Prostate gland (tissue), 2 donors: Measurements from ENCODE around the gene INHBA. TPM values are rescaled to one million over a fixed set of nuclear protein-coding genes. Genes with fewer than 3 reads are reported as not detected.
A peak's percentile ranks its signal among the peaks of the same experiment; 100 is the strongest.

Source experiments
- DNase-seq: peaks from one replicate; pipeline ENCODE4 v3.0.0-alpha.2; 2019; ENCODE audit warnings: low spot score
- H3K27ac ChIP-seq, 2 donors: fragments of 200-600 bp; sonication (generic); 2 replicates each; pipeline ENCODE4 v1.5.1; 2017 to 2019
- H3K27me3 ChIP-seq: fragments of 200-600 bp; sonication (generic); replicated peaks from 2 replicates; pipeline ENCODE4 v1.5.1; 2019; ENCODE audit not compliant: insufficient read depth
- H3K36me3 ChIP-seq, 2 donors: fragments of 200-600 bp; sonication (generic); 1 replicate in 1 of 2; 2 replicates in 1 of 2; pipeline versions ENCODE4 v1.5.1 to v1.8.1; 2017 to 2019
- H3K4me1 ChIP-seq: fragments of 200-600 bp; sonication (generic); replicated peaks from 2 replicates; pipeline ENCODE4 v1.5.1; 2019
- H3K4me3 ChIP-seq, 2 donors: fragments of 200-600 bp; sonication (generic); 2 replicates each; pipeline ENCODE4 v1.5.1; 2017 to 2019
- H3K9me3 ChIP-seq: fragments of 200-600 bp; sonication (generic); 2 replicates; pipeline ENCODE4 v1.5.1; 2017
- CTCF ChIP-seq, 4 experiments: fragments of 200-600 bp in 2 of 4; fragments of 450-650 bp in 2 of 4; sonication (generic) in 2 of 4; IDR thresholded peaks; 1 replicate in 3 of 4; 2 replicates in 1 of 4; pipeline ENCODE4 v1.5.1; 2016 to 2019; ENCODE audit warnings: antibody characterized with exemption in 4 of 4, mild to moderate bottlenecking in 2 of 4, moderate library complexity in 2 of 4
- POLR2A ChIP-seq: fragments of 450-650 bp; IDR thresholded peaks from one replicate; pipeline ENCODE4 v1.6.1; 2016; ENCODE audit warnings: antibody characterized with exemption, mild to moderate bottlenecking
- POLR2AphosphoS5 ChIP-seq: sonication (generic); formaldehyde crosslinking; IDR thresholded peaks from one replicate; pipeline ENCODE4 v1.6.1; 2017; ENCODE audit warnings: antibody characterized with exemption
- WGBS: methylation state at CpG from one replicate; pipeline ENCODE4 v1.1.5; 2018; 5-methylcytosine and 5-hydroxymethylcytosine counted together
- intact Hi-C: fragments of 100-400 bp; cut with DNase I; formaldehyde crosslinking; loops from one replicate; pipeline ENCODE4 v1.14.2; 2022
- total RNA-seq, 2 donors: library from RNA; depleted of rRNA; stranded (reverse); fragments of >200 nt; gene quantifications; one replicate each; pipeline ENCODE4 v1.1.0, GENCODE V29; 2016

INHBA gene
- total RNA-seq, 2 donors from 2014 or later, result 0.73 to 6.6 TPM

DNA sequence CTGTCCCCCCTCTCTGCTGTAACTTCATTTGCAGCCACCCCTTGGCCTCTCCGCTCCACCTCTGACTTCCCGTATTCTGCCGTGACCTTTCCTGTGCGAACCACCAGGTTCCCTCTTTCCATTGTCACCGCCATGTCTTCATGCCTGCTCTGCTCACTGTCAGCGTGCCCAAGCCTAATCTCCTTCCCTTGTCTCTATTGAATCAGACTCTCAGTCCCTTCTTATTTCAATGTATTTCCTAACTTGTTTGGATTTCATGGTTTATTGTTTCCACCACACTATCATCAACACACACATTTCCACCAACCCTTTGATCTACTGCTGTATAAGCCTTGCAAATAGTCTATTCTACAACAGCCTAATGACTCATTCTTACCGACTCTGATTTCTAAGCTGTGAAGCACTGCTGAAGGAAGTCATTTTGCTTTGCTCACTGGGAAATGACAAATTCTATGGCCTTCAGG lies 30.0 kb upstream of the INHBA start:
- Histone ChIP-seq H3K4me1 (no peaks in the 10 kb centered on the region), H3K4me3 (no peak overlapping the region), H3K36me3 (no peaks in the 10 kb centered on the region), H3K27me3 (no peaks in the 10 kb centered on the region), H3K27ac (no peak overlapping the region), H3K9me3 (no peaks in the 10 kb centered on the region)
- WGBS, result 81% methylated on average over 7 of the region's 7 CpGs
- DNase-seq, result no peak
- intact Hi-C loops, result loop anchor here (10.0 kb wide), 2 partner anchors 1408 to 1508 kb away; no protein-coding TSS in a partner anchor
- TF ChIP-seq POLR2A, result no peak
- TF ChIP-seq CTCF (IDR thresholded peaks at IDR 0.05), result no peak

DNA sequence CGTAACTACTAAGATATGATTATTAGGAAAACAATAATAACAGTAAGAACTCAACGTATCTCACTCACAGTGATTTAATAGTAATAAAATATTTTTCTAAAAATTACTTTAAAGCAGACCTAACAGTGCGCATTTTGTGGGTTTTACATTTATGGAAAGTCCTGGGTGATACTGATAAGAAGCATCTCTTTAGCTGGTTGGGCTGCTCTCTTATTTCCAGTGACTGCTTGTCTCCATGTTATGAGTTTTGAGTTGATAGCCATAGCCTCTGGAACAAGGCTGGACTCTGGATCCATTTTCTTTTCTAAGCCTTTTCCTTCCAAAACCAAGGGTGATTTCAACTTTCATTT lies 29.5 kb upstream of the INHBA start:
- intact Hi-C loops, result loop anchor here (10.0 kb wide), 2 partner anchors 1408 to 1508 kb away; no protein-coding TSS in a partner anchor
- Histone ChIP-seq H3K27me3 (no peaks in the 10 kb centered on the region), H3K4me3 (no peak overlapping the region), H3K36me3 (no peaks in the 10 kb centered on the region), H3K4me1 (no peaks in the 10 kb centered on the region), H3K9me3 (no peaks in the 10 kb centered on the region), H3K27ac (no peak overlapping the region)
- TF ChIP-seq POLR2A (no peak), POLR2AphosphoS5 (no peak), CTCF (IDR thresholded peaks at IDR 0.05) (no peak)
- no peak for DNase-seq
- 59% methylated on average over 3 of the region's 3 CpGs for WGBS

GRCh38 chr7:41731493-41732435 lies 28.9 kb upstream of the INHBA start:
- 68% methylated on average over 7 of the region's 7 CpGs for WGBS
- Histone ChIP-seq H3K4me3 (no peak overlapping the region), H3K4me1 (no peaks in the 10 kb centered on the region), H3K9me3 (no peaks in the 10 kb centered on the region), H3K36me3 (no peaks in the 10 kb centered on the region), H3K27me3 (no peaks in the 10 kb centered on the region), H3K27ac (no peak overlapping the region)
- TF ChIP-seq CTCF (IDR thresholded peaks at IDR 0.05) (peak in 2 of 4 experiments; percentile 49), POLR2AphosphoS5 (no peak), POLR2A (no peak)
- DNase-seq, result no peak
- intact Hi-C loops, result loop anchor here (10.0 kb wide), 2 partner anchors 1407 to 1507 kb away; no protein-coding TSS in a partner anchor

- Histone ChIP-seq H3K4me1 (no peaks in the 10 kb centered on the region), H3K36me3 (no peaks in the 10 kb centered on the region), H3K4me3 (no peak overlapping the region), H3K9me3 (no peaks in the 10 kb centered on the region), H3K27ac (no peak overlapping the region), H3K27me3 (no peaks in the 10 kb centered on the region)
- TF ChIP-seq POLR2AphosphoS5 (peak; percentile 23), POLR2A (no peak), CTCF (IDR thresholded peaks at IDR 0.05) (no peak)
- no peak for DNase-seq
- 8% methylated on average over 3 of the region's 3 CpGs for WGBS
- intact Hi-C loops, result loop anchor here (10.0 kb wide), 2 partner anchors 1406 to 1506 kb away; no protein-coding TSS in a partner anchor
Measured at GRCh38 chr7:41730668-41731067, 27.8 kb upstream of the INHBA start.
